GM12875 (cell line): ENCODE measurements around the gene ABRACL.

Source experiments
- H3K4me3 ChIP-seq: one replicate; pipeline ENCODE4 v1.5.1; 2011; ENCODE audit warnings: low read depth, low read length, control low read depth
- CTCF ChIP-seq: IDR thresholded peaks from 2 replicates; pipeline ENCODE4 v1.5.1; 2011; ENCODE audit warnings: low read depth, mild to moderate bottlenecking, control low read depth, inconsistent platforms, low read length, moderate library complexity, borderline replicate concordance; ENCODE audit not compliant: insufficient read depth

Gene ABRACL

GRCh38 chr6:139079018-139079417, 50.5 kb downstream of the ABRACL start:
- no peak for TF ChIP-seq CTCF
- H3K4me3 ChIP-seq, result no peak overlapping the region

GRCh38 chr6:139080255-139080920, 51.8 kb downstream of the ABRACL start:
- H3K4me3 ChIP-seq, result no peak overlapping the region
- TF ChIP-seq CTCF, result no peak

GRCh38 chr6:139081471-139081870, 52.9 kb downstream of the ABRACL start:
- no peak overlapping the region for H3K4me3 ChIP-seq
- TF ChIP-seq CTCF, result no peak

GRCh38 chr6:139082370-139082769, 53.8 kb downstream of the ABRACL start:
- no peak for TF ChIP-seq CTCF
- H3K4me3 ChIP-seq, result no peak overlapping the region

- no peak overlapping the region for H3K4me3 ChIP-seq
- no peak for TF ChIP-seq CTCF
Measured at GRCh38 chr6:139091826-139092225, 63.3 kb downstream of the ABRACL start.
